ENCODE data around the gene ANO3. TPM values are rescaled to one million over a fixed set of nuclear protein-coding genes. Genes with fewer than 3 reads are reported as not detected.

The ANO3 gene
- total RNA-seq: 0.23 and 0.59 TPM in 2 replicates

GRCh38 chr11:26331911-26332571, at the start of gene ANO3:
Gene ANO3 (plus strand): TSS chr11:26332130. CDS start chr11:26332276, 146 bp downstream.

GRCh38 chr11:26571861-26572654, 240.1 kb downstream of the ANO3 start, which contains the start of gene MUC15:
Gene MUC15 (minus strand): TSS chr11:26572263. CDS start chr11:26567094, 5,169 bp downstream.

Other genes starting within 250 kb of the ANO3 start
- not detected in 2 replicates for gene MUC15, start 240.1 kb downstream of the ANO3 start, total RNA-seq

Measured in smooth muscle cell of the umbilical artery (primary cell).